Suprapubic skin (tissue), 4 donors: ENCODE measurements around the gene EVL. TPM values are rescaled to one million over a fixed set of nuclear protein-coding genes. Genes with fewer than 3 reads are reported as not detected.
A peak's percentile ranks its signal among the peaks of the same experiment; 100 is the strongest.

Source experiments
- DNase-seq, 2 donors: peaks; one replicate each; pipeline ENCODE4 v3.0.0-alpha.2; 2019; ENCODE audit warnings: low spot score in 2 of 2
- H3K27ac ChIP-seq: fragments of 200-600 bp; sonication (generic); one replicate; pipeline ENCODE4 v1.5.1; 2019
- H3K27me3 ChIP-seq: fragments of 200-600 bp; sonication (generic); one replicate; pipeline ENCODE4 v1.5.1; 2019
- H3K36me3 ChIP-seq: fragments of 200-600 bp; sonication (generic); one replicate; pipeline ENCODE4 v1.5.1; 2019
- H3K4me1 ChIP-seq: fragments of 200-600 bp; sonication (generic); one replicate; pipeline ENCODE4 v1.5.1; 2019
- H3K4me3 ChIP-seq: fragments of 200-600 bp; sonication (generic); one replicate; pipeline ENCODE4 v1.5.1; 2019; ENCODE audit warnings: mild to moderate bottlenecking
- H3K9me3 ChIP-seq: fragments of 200-600 bp; sonication (generic); one replicate; pipeline ENCODE4 v1.5.1; 2019
- EP300 ChIP-seq: sonication (generic); formaldehyde crosslinking; IDR thresholded peaks from one replicate; pipeline ENCODE4 v1.6.1; 2017; ENCODE audit warnings: antibody characterized with exemption
- POLR2A ChIP-seq, 2 donors: fragments of 450-650 bp; IDR thresholded peaks; one replicate each; pipeline ENCODE4 v1.6.1; 2017; ENCODE audit warnings: antibody characterized with exemption in 2 of 2, mild to moderate bottlenecking in 2 of 2, moderate library complexity in 2 of 2
- POLR2AphosphoS5 ChIP-seq, 3 donors: sonication (generic); formaldehyde crosslinking; IDR thresholded peaks; one replicate each; pipeline ENCODE4 v1.6.1; 2017; ENCODE audit warnings: antibody characterized with exemption in 3 of 3
- WGBS: methylation state at CpG from one replicate; pipeline ENCODE4 v1.1.5; 2018; 5-methylcytosine and 5-hydroxymethylcytosine counted together
- total RNA-seq, 4 donors: library from RNA; depleted of rRNA; stranded (reverse); fragments of >200 nt; gene quantifications; one replicate each; pipeline ENCODE4 v1.1.0, GENCODE V29; 2016
- TF ChIP-seq, protein P1 (sequence below), 2 donors: fragments of 200-600 bp in 1 of 2; fragments of 450-650 bp in 1 of 2; sonication (generic) in 1 of 2; IDR thresholded peaks; one replicate each; pipeline ENCODE4 v1.5.1; 2016 to 2019; ENCODE audit warnings: antibody characterized with exemption in 2 of 2, mild to moderate bottlenecking in 1 of 2, moderate library complexity in 1 of 2

The EVL gene
- total RNA-seq, 4 donors from 2014 or later = 48.8 to 80.0 (median 61.4) TPM

DNA sequence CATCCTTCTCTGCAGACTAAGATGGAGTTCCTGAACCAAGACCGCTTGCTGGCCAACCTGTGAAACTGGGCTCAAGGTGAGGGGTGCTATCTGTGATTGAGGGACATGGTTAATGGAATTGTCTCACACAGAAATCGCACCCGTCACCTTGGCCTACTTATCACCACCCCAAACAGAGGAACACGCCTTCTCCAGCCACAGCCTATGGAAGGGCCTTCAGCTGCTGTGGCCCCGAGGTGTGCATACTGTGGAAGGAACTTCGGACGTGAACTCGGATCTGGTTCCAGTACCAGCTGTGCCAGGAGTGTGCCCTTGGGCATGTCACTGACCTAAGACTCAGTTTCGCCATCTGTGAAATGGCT, 44.4 kb downstream of the EVL start:
- peak in 1 of 2 donors; percentile 39 for DNase-seq
- H3K27me3 ChIP-seq = no peaks in the 10 kb centered on the region
- no peaks in the 10 kb centered on the region for H3K9me3 ChIP-seq
- no peak overlapping the region for H3K4me3 ChIP-seq
- WGBS = 97% methylated on average over 9 of the region's 9 CpGs
- TF ChIP-seq, protein P1, sequence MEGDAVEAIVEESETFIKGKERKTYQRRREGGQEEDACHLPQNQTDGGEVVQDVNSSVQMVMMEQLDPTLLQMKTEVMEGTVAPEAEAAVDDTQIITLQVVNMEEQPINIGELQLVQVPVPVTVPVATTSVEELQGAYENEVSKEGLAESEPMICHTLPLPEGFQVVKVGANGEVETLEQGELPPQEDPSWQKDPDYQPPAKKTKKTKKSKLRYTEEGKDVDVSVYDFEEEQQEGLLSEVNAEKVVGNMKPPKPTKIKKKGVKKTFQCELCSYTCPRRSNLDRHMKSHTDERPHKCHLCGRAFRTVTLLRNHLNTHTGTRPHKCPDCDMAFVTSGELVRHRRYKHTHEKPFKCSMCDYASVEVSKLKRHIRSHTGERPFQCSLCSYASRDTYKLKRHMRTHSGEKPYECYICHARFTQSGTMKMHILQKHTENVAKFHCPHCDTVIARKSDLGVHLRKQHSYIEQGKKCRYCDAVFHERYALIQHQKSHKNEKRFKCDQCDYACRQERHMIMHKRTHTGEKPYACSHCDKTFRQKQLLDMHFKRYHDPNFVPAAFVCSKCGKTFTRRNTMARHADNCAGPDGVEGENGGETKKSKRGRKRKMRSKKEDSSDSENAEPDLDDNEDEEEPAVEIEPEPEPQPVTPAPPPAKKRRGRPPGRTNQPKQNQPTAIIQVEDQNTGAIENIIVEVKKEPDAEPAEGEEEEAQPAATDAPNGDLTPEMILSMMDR (IDR thresholded peaks at IDR 0.05) = no peak
- TF ChIP-seq POLR2AphosphoS5 (IDR thresholded peaks at IDR 0.05) = no peak
- no peak for TF ChIP-seq EP300
- no peak for TF ChIP-seq POLR2A (IDR thresholded peaks at IDR 0.05)
- no peaks in the 10 kb centered on the region for H3K36me3 ChIP-seq
- peaks cover 39% of the 10 kb centered on the region for H3K4me1 ChIP-seq
- H3K27ac ChIP-seq = no peak overlapping the region

DNA sequence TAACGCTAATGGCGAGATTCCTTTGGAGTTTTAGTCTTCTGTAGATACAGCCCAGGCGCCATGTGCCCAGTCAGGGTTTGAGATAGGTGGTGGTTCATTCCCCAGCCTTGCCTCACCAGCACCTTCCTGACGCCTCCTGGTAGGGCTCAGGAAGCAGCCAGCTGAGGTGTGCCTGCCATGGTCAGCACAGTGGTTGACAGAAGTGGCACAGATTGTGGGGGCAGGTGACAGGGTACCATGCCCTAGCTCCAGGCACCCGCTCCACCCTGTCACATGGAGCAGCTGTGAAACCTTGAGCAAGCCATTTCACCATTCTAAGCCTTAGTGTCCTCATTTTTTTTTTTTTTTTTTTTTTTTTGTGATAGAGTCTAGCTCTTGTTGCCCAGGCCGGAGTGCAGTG, 45.6 kb downstream of the EVL start:
- Histone ChIP-seq H3K36me3 (no peaks in the 10 kb centered on the region), H3K4me1 (peaks cover 29% of the 10 kb centered on the region), H3K27me3 (no peaks in the 10 kb centered on the region), H3K4me3 (no peak overlapping the region), H3K27ac (no peak overlapping the region), H3K9me3 (no peaks in the 10 kb centered on the region)
- peak in 1 of 2 donors; percentile 9 for DNase-seq
- TF ChIP-seq EP300 (no peak), POLR2A (IDR thresholded peaks at IDR 0.05) (no peak), POLR2AphosphoS5 (IDR thresholded peaks at IDR 0.05) (no peak)
- TF ChIP-seq, protein P1 (IDR thresholded peaks at IDR 0.05) = no peak
- WGBS = 72% methylated on average over 6 of the region's 6 CpGs

GRCh38 chr14:100111931-100112704, 46.9 kb downstream of the EVL start:
- peaks cover 18% of the 10 kb centered on the region for H3K4me1 ChIP-seq
- no peaks in the 10 kb centered on the region for H3K36me3 ChIP-seq
- no peaks in the 10 kb centered on the region for H3K27me3 ChIP-seq
- 90% methylated on average over 11 of the region's 11 CpGs for WGBS
- no peak overlapping the region for H3K27ac ChIP-seq
- H3K4me3 ChIP-seq = no peak overlapping the region
- no peaks in the 10 kb centered on the region for H3K9me3 ChIP-seq
- TF ChIP-seq, protein P1 (IDR thresholded peaks at IDR 0.05) = no peak
- TF ChIP-seq POLR2A (IDR thresholded peaks at IDR 0.05) = no peak
- no peak for TF ChIP-seq POLR2AphosphoS5 (IDR thresholded peaks at IDR 0.05)
- no peak for TF ChIP-seq EP300
- DNase-seq = peak in 1 of 2 donors; percentile 8

DNA sequence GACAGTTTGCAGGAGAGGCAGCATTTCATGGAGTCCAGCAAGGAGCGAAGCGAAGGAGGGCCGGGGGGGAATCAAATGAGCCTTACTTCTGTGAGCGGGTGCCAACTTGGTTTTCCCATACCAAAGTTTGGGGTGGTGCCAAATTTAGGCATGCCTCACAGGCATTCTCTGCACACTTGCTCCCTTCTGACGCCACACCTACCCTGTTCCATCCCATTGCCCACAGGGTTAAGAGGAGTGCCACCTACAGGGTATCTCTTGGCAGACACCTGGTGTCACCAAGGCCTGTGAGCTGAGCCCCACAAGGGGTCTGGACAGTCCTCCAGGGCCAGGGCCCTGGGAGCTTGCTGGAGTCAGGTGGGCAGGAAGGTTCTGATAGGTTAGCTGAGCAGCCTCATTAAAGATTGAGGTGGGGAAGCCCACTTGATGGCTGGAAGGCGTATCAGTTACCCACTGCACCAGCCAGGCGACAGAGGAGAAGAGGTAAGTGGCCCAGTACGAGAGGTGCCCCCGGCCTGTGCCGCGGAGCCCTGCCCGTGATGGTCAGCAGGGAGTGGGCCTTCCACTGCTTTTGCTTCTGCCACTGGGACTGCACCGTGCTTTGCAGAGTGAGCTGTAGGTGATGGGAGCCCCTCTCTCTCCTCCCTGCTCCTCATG, 49.0 kb downstream of the EVL start:
- Histone ChIP-seq H3K36me3 (no peaks in the 10 kb centered on the region), H3K9me3 (no peaks in the 10 kb centered on the region), H3K4me3 (no peak overlapping the region), H3K27me3 (no peaks in the 10 kb centered on the region), H3K27ac (no peak overlapping the region), H3K4me1 (no peaks in the 10 kb centered on the region)
- DNase-seq = no peak
- no peak for TF ChIP-seq EP300
- TF ChIP-seq, protein P1 (IDR thresholded peaks at IDR 0.05) = no peak
- no peak for TF ChIP-seq POLR2A (IDR thresholded peaks at IDR 0.05)
- TF ChIP-seq POLR2AphosphoS5 (IDR thresholded peaks at IDR 0.05) = no peak
- 90% methylated on average over 11 of the region's 13 CpGs for WGBS

DNA sequence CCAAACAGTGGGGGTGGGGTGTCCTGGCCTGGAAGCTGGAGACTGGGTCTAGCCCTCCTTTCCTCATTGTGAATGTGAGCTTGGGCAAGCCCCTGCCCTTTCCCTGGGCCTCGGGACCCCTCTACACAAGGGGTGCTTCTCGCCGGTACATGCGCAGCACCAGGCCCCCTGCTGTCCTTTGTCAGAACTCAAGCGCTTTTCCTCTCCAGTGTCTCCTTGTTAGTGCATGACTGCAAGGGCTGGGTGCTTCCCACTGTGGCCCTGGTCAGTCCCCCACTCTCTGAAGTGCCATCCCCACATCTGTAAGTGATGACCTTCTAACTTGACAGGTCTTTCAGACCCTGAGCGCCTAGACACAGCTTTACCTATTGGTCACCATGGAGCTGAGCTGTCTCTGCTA, 50.0 kb downstream of the EVL start:
- no peak for TF ChIP-seq POLR2AphosphoS5 (IDR thresholded peaks at IDR 0.05)
- no peak for TF ChIP-seq EP300
- TF ChIP-seq, protein P1 (IDR thresholded peaks at IDR 0.05) = no peak
- no peak for TF ChIP-seq POLR2A (IDR thresholded peaks at IDR 0.05)
- WGBS = 97% methylated on average over 6 of the region's 6 CpGs
- no peaks in the 10 kb centered on the region for H3K9me3 ChIP-seq
- H3K27ac ChIP-seq = no peak overlapping the region
- H3K27me3 ChIP-seq = no peaks in the 10 kb centered on the region
- H3K4me3 ChIP-seq = no peak overlapping the region
- DNase-seq = no peak
- no peaks in the 10 kb centered on the region for H3K4me1 ChIP-seq
- no peaks in the 10 kb centered on the region for H3K36me3 ChIP-seq
